GM06990 (cell line): Measurements from ENCODE around the gene TBL1X.
"Not testable (repeated sequence)": the region's sequence is repeated elsewhere in the genome, so short reads cannot be mapped to it uniquely, and the experiment has no call there.

Source experiments
- DNase-seq: peaks from one replicate; pipeline ENCODE4 v3.0.0-alpha.2; 2011; ENCODE audit not compliant: insufficient read length; ENCODE audit errors: extremely low read depth
- H3K27me3 ChIP-seq: replicated peaks from 2 replicates; pipeline ENCODE4 v1.6.0; 2011; ENCODE audit warnings: low read length; ENCODE audit not compliant: control insufficient read depth, insufficient read depth
- H3K36me3 ChIP-seq: 2 replicates; pipeline ENCODE4 v1.5.1; 2011; ENCODE audit warnings: low read length; ENCODE audit not compliant: control insufficient read depth, insufficient read depth
- H3K4me3 ChIP-seq: replicated peaks from 2 replicates; pipeline ENCODE4 v1.5.1; 2011; ENCODE audit warnings: low read depth, mild to moderate bottlenecking, control low read depth, low read length
- CTCF ChIP-seq: IDR thresholded peaks from 2 replicates; pipeline ENCODE4 v1.5.1; 2011; ENCODE audit warnings: low read length, control low read depth, mild to moderate bottlenecking, inconsistent platforms; ENCODE audit not compliant: insufficient read depth, poor library complexity, severe bottlenecking

The TBL1X gene

GRCh38 chrX:9473708-9474107 lies 8.8 kb downstream of the TBL1X start:
- Histone ChIP-seq H3K27me3 (no peaks in the 10 kb centered on the region), H3K4me3 (no peak overlapping the region), H3K36me3 (no peaks in the 10 kb centered on the region)
- no peak for TF ChIP-seq CTCF
- no peak for DNase-seq

- H3K36me3 ChIP-seq, H3K27me3 ChIP-seq, H3K4me3 ChIP-seq, DNase-seq: not testable (repeated sequence)
Measured at GRCh38 chrX:9475417-9475816, 10.6 kb downstream of the TBL1X start.

GRCh38 chrX:9475984-9476383 lies 11.1 kb downstream of the TBL1X start:
- H3K36me3 ChIP-seq, result no peaks in the 10 kb centered on the region
- H3K27me3 ChIP-seq, result no peaks in the 10 kb centered on the region
- no peak for TF ChIP-seq CTCF
- no peak for DNase-seq
- no peak overlapping the region for H3K4me3 ChIP-seq

- no peak for DNase-seq
- Histone ChIP-seq H3K36me3 (no peaks in the 10 kb centered on the region), H3K27me3 (no peaks in the 10 kb centered on the region), H3K4me3 (no peak overlapping the region)
- TF ChIP-seq CTCF, result no peak
Measured at GRCh38 chrX:9476810-9477575, 12.1 kb downstream of the TBL1X start.

- Histone ChIP-seq H3K27me3 (no peaks in the 10 kb centered on the region), H3K36me3 (no peaks in the 10 kb centered on the region), H3K4me3 (no peak overlapping the region)
- no peak for TF ChIP-seq CTCF
- no peak for DNase-seq
Measured at GRCh38 chrX:9482408-9482807, 17.6 kb downstream of the TBL1X start.

DNA sequence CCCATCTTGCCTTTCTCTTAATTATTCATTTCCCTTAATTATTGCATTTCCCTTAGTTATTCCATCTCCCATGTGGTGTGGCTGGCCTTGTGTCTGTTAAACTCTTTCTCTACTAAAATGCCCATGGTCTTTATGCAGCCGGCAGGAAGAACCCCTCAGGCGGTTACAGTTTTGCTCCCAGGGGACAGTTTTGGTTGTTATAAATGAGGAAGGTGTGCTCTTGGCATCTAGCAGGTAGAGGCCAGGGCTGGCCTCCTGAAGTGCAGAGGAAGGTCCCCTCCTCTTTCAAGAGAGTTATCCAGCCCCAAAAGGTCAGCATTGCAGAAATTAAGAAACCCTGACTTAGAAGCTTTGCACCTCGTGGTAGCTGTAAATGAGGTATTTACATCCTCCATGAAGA lies 18.0 kb downstream of the TBL1X start:
- DNase-seq, result no peak
- no peak overlapping the region for H3K4me3 ChIP-seq
- TF ChIP-seq CTCF, result no peak
- H3K27me3 ChIP-seq, result no peaks in the 10 kb centered on the region
- no peaks in the 10 kb centered on the region for H3K36me3 ChIP-seq
